ENCODE measurements around the gene NLRC3.

DNA sequence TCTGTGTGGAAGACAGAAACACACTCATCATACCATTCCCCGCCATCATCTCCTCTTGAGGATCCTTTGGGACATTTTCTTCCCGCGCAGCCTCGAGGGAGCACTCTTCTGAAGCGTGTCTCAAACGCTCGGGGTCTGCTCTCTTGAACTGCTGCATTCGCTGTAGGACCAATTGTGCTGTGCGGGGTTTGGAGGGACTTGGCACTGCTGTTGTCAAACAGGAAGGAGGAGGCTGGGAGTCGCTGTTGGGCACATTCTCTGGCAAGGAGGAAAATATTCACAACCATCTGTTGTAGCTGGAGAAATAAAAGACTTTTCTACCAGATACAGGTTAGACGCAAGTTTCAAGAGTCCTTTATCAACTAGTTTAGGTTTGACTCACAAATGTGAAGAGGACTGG lies 29.2 kb upstream of the NLRC3 start:
- no peak for TF ChIP-seq CTCF (IDR thresholded peaks at IDR 0.05)
- TF ChIP-seq NFYB (CRISPR knock-in tag; conservative IDR thresholded peaks at IDR 0.05; ENCODE audit: low read depth) = no peak
